Lower lobe of right lung (tissue), 2 donors: Measurements from ENCODE around the gene SCN5A. TPM values are rescaled to one million over a fixed set of nuclear protein-coding genes. Genes with fewer than 3 reads are reported as not detected.
A peak's percentile ranks its signal among the peaks of the same experiment; 100 is the strongest.

Experiments
- ATAC-seq, 2 donors: fragments of 200-7000 bp; cut with Tn5 transposase; one replicate each; pipeline ENCODE4 v1.9.1; 2020 to 2022; ENCODE audit warnings: mild to moderate bottlenecking in 2 of 2, moderate library complexity in 2 of 2
- DNase-seq: peaks from one replicate; pipeline ENCODE4 v3.0.0-alpha.2; 2020
- H3K27ac ChIP-seq: fragments of 200-600 bp; one replicate; pipeline ENCODE4 v1.8.0; 2022
- H3K27me3 ChIP-seq: fragments of 200-600 bp; one replicate; pipeline ENCODE4 v1.8.0; 2022; ENCODE audit warnings: low read depth
- H3K36me3 ChIP-seq: fragments of 200-600 bp; one replicate; pipeline ENCODE4 v1.8.0; 2022; ENCODE audit warnings: mild to moderate bottlenecking
- H3K4me1 ChIP-seq: fragments of 200-600 bp; one replicate; pipeline ENCODE4 v1.8.0; 2022
- H3K4me3 ChIP-seq: fragments of 200-600 bp; one replicate; pipeline ENCODE4 v1.8.0; 2022; ENCODE audit warnings: mild to moderate bottlenecking
- H3K9me3 ChIP-seq: fragments of 200-600 bp; one replicate; pipeline ENCODE4 v1.8.0; 2022
- intact Hi-C: fragments of 100-400 bp; cut with DNase I; formaldehyde crosslinking; loops from one replicate; pipeline ENCODE4 v1.11.0; 2022
- total RNA-seq: library from RNA; stranded (reverse); fragmentation: NEBNext Ultra II Directional; extraction: Animal tissue kit (Norgen Biotek cat#: 25700); gene quantifications from one replicate; pipeline ENCODE4 v1.2.1, GENCODE V29; 2021
- TF ChIP-seq, protein P1 (sequence below): fragments of 200-600 bp; IDR thresholded peaks from one replicate; pipeline ENCODE4 v1.8.0; 2022; ENCODE audit warnings: antibody characterized with exemption, mild to moderate bottlenecking
- donor health status: DM: no; HTN: yes; CAD: no; lungs with severe emphysema.

SCN5A gene
- total RNA-seq, 1 donor from 2014 or later, result 0.24 TPM

DNA sequence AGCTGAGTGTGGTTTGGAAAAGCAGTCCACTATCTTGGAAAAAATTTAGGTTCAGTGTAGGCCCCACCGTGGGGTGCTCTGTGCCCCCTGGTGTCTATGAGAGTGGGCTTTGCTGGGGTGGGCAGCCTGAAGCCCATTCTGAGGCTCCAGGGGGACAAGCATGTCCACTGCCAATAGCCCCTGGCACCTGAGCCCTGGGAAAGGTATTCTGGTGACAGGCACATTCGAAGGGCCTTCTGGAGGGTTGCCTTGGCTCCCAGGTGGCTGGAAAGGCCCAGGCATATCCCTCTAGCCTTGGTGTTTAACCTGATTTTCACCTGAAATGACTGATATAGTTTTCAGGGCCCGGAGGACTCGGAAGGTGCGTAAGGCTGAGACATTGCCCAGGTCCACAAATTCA lies 36.1 kb downstream of the SCN5A start:
- H3K27me3 ChIP-seq, result no peaks in the 10 kb centered on the region
- no peaks in the 10 kb centered on the region for H3K9me3 ChIP-seq
- no peak overlapping the region for H3K4me3 ChIP-seq
- H3K36me3 ChIP-seq, result no peaks in the 10 kb centered on the region
- H3K4me1 ChIP-seq, result no peaks in the 10 kb centered on the region
- H3K27ac ChIP-seq, result no peak overlapping the region
- ATAC-seq (no peak), DNase-seq (peak; percentile 4)
- intact Hi-C loops, result no loop called here
- TF ChIP-seq, protein P1, sequence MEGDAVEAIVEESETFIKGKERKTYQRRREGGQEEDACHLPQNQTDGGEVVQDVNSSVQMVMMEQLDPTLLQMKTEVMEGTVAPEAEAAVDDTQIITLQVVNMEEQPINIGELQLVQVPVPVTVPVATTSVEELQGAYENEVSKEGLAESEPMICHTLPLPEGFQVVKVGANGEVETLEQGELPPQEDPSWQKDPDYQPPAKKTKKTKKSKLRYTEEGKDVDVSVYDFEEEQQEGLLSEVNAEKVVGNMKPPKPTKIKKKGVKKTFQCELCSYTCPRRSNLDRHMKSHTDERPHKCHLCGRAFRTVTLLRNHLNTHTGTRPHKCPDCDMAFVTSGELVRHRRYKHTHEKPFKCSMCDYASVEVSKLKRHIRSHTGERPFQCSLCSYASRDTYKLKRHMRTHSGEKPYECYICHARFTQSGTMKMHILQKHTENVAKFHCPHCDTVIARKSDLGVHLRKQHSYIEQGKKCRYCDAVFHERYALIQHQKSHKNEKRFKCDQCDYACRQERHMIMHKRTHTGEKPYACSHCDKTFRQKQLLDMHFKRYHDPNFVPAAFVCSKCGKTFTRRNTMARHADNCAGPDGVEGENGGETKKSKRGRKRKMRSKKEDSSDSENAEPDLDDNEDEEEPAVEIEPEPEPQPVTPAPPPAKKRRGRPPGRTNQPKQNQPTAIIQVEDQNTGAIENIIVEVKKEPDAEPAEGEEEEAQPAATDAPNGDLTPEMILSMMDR, result no peak

DNA sequence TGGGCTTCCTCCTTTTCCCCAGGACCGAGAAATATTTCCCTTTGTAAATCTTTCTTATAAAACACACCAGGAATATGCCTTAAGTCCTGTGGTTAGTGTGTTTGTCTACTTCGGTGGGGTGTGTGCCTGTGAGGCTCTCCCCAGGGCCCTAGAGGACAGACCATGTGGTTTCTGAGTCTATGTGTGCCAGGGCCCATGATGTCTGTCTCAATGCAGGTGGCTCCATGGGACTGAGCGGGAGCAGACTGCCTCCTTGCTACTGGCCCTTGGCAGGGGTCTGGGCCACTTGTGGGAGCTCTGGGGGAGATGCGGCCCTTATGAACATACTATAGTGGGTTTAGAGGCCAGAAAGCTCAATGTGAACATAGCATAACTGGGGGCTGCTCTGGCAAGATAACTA lies 37.6 kb downstream of the SCN5A start:
- TF ChIP-seq, protein P1, result no peak
- H3K4me3 ChIP-seq, result no peak overlapping the region
- H3K4me1 ChIP-seq, result no peaks in the 10 kb centered on the region
- H3K36me3 ChIP-seq, result no peaks in the 10 kb centered on the region
- H3K9me3 ChIP-seq, result no peaks in the 10 kb centered on the region
- intact Hi-C loops, result no loop called here
- ATAC-seq (no peak), DNase-seq (peak; percentile 14)
- H3K27me3 ChIP-seq, result no peaks in the 10 kb centered on the region
- H3K27ac ChIP-seq, result no peak overlapping the region

DNA sequence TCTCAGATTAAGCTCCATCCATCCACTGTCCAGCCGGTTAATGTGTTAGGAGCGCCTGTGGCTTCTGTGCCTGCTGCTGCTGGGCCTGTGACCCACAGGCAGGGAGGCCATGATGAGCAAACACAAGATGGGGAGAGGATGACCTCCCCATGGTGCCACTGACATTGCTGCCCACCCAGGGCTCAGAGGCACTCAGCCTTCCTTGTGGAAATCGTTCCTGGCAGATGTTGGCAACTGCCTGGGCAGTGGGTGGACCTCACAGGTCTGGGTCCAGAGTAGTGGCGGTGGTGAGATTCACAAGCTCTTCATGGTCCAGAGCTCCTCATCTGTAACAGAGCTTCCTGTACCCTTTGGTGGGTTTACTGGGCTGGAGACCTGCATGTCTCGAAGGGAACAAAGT lies 38.6 kb downstream of the SCN5A start:
- Histone ChIP-seq H3K36me3 (no peaks in the 10 kb centered on the region), H3K4me1 (no peaks in the 10 kb centered on the region), H3K27ac (no peak overlapping the region), H3K9me3 (no peaks in the 10 kb centered on the region), H3K27me3 (no peaks in the 10 kb centered on the region), H3K4me3 (no peak overlapping the region)
- intact Hi-C loops, result no loop called here
- peak; percentile 32 for DNase-seq
- TF ChIP-seq, protein P1, result no peak
- no peak for ATAC-seq

DNA sequence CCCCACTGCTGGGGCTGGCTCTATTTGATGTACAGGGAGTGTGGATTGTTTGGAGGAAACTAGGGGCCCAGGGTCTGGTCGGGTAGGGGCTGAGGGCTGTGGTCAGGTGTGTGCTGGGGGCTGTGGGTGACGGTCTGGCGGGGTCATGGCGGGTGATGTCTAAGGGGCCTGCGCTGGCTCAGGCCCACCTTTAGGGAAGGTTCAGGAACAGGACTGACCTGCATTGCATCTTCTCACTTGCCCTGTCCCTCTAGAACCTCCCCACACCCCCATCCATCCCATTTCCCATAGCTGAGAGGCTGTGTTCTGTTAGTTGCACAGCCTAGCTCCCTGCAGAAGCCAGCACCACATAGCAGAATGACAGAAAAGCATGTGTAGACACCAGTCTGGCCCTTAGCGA lies 39.1 kb downstream of the SCN5A start:
- no peak overlapping the region for H3K4me3 ChIP-seq
- ATAC-seq (no peak), DNase-seq (peak; percentile 13)
- no peaks in the 10 kb centered on the region for H3K36me3 ChIP-seq
- H3K4me1 ChIP-seq, result no peaks in the 10 kb centered on the region
- H3K9me3 ChIP-seq, result no peaks in the 10 kb centered on the region
- intact Hi-C loops, result no loop called here
- no peak overlapping the region for H3K27ac ChIP-seq
- TF ChIP-seq, protein P1, result no peak
- no peaks in the 10 kb centered on the region for H3K27me3 ChIP-seq

DNA sequence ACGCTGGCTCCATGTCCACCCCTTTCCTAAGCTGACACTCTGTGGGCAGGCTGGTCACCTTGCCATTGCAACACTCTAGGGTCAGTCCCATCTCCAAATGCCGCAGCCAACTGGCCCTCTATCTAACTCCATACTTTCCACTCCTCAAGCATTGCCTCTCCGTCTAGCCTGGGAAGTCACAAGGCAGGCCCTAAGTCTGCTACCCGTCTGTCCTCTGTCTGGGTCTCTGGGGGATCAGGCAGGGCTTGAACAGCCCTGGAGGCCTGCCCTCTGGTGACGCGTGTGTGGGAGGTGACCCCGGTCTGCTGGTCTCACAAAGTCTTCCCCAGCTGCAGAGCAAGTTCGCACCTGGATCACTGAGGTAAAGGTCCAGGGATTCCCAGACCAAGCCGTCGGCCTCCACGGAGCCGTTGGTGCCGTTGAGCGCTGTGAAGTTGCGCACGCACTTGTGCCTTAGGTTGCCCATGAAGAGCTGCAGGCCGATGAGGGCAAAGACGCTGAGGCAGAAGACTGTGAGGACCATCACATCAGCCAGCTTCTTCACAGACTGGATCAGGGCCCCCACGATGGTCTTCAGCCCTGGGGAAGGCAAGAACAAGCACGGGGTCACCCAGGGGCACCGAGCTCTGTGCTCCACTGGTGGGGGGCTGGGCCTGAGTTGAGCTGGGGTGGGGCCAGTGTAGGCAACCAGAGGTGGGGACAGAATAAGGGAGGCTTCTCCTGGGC lies 39.9 kb downstream of the SCN5A start:
- H3K9me3 ChIP-seq, result no peaks in the 10 kb centered on the region
- DNase-seq, result peak; percentile 37
- H3K4me3 ChIP-seq, result no peak overlapping the region
- no peaks in the 10 kb centered on the region for H3K36me3 ChIP-seq
- intact Hi-C loops, result no loop called here
- TF ChIP-seq, protein P1, result no peak
- no peaks in the 10 kb centered on the region for H3K4me1 ChIP-seq
- H3K27ac ChIP-seq, result no peak overlapping the region
- H3K27me3 ChIP-seq, result no peaks in the 10 kb centered on the region
- no peak for ATAC-seq
